Measurements from ENCODE around the gene ZDHHC16. TPM values are rescaled to one million over a fixed set of nuclear protein-coding genes. Genes with fewer than 3 reads are reported as not detected.
"Not testable (repeated sequence)": the region's sequence is repeated elsewhere in the genome, so short reads cannot be mapped to it uniquely, and the experiment has no call there.

Gene ZDHHC16
- total RNA-seq, 1 experiment from 2014 or later = 43.5 TPM

DNA sequence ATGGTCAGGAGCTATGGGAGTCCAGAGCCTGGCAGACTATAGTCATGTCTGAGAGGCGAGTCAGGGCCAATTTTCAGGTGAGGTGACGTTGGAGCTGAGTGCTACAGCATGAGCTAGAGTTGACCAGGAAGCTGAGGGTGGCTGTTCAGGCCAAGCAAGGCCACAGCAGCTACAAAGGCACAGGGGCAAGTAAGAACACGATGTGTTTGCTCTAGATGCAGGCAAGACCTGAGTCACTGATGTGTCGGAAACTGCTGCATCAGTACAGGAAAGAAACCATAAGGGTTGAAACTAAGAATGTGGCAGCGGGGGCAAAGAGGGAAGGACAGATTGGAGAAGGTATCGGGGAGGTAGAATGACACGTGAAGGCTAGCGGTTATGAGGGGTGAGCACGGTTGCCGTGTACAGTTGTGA is 33.1 kb upstream of the ZDHHC16 start:
- ChIA-PET CTCF (interaction anchor here (1.2 kb wide), 1 partner anchor 12 kb away, joined by 3 read pairs; the partner anchor contains the start of gene RRP12), POLR2A (no interaction called here)
- TF ChIP-seq, protein P1, sequence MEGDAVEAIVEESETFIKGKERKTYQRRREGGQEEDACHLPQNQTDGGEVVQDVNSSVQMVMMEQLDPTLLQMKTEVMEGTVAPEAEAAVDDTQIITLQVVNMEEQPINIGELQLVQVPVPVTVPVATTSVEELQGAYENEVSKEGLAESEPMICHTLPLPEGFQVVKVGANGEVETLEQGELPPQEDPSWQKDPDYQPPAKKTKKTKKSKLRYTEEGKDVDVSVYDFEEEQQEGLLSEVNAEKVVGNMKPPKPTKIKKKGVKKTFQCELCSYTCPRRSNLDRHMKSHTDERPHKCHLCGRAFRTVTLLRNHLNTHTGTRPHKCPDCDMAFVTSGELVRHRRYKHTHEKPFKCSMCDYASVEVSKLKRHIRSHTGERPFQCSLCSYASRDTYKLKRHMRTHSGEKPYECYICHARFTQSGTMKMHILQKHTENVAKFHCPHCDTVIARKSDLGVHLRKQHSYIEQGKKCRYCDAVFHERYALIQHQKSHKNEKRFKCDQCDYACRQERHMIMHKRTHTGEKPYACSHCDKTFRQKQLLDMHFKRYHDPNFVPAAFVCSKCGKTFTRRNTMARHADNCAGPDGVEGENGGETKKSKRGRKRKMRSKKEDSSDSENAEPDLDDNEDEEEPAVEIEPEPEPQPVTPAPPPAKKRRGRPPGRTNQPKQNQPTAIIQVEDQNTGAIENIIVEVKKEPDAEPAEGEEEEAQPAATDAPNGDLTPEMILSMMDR (IDR thresholded peaks at IDR 0.05; ENCODE audit: insufficient read depth in 1 of 2, low read depth in 1 of 2, low read length in 1 of 2, severe bottlenecking in 1 of 2, unreplicated experiment in 1 of 2) = no peak
- no peak overlapping the region for H3K4me3 ChIP-seq (ENCODE audit: low read depth, low read length)
- H3K9me3 ChIP-seq = no peaks in the 10 kb centered on the region
- Mint-ChIP-seq H3K36me3 (ENCODE audit: insufficient read depth, unreplicated experiment) (peaks cover 5% of the 10 kb centered on the region), H3K4me1 (ENCODE audit: low read depth, unreplicated experiment) (peaks cover 14% of the 10 kb centered on the region), H3K27ac (ENCODE audit: unreplicated experiment) (no peak overlapping the region), H3K9me3 (ENCODE audit: unreplicated experiment) (no peaks in the 10 kb centered on the region), H3K27me3 (ENCODE audit: insufficient read depth, unreplicated experiment) (no peaks in the 10 kb centered on the region), H3K4me3 (ENCODE audit: unreplicated experiment) (no peak overlapping the region)
- DNase-seq = no peak
- no TSS peak for BruUV-seq (replicated peaks)
- no peaks in the 10 kb centered on the region for H3K27me3 ChIP-seq (replicated peaks; ENCODE audit: control insufficient read depth, insufficient read depth, low read length)
- no peaks in the 10 kb centered on the region for H3K36me3 ChIP-seq (ENCODE audit: control insufficient read depth, insufficient read depth, low read length)
- peaks cover 12% of the 10 kb centered on the region for H3K4me1 ChIP-seq
- intact Hi-C loops (cut with micrococcal nuclease; ENCODE audit: unreplicated experiment) = no loop called here

DNA sequence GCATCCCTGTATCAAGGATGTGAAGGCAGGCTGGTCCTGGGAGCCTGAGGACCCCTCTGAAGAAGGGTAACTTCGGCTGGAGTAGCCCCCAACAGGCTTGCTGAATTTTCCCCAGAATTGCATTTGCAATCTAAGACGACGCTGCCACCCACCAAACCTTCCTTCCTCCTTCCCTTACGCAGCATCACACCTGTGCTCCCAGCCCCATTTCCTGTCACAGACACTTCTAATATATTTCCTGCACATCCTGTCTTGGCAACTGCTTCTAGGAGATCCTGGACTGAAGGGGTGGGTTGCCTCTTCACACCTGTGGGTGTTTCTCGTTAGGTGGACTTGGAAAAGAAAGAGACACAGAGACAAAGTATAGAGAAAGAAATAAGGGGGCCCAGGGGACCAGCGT is 29.4 kb upstream of the ZDHHC16 start:
- Mint-ChIP-seq H3K27ac (ENCODE audit: unreplicated experiment) (no peak overlapping the region), H3K36me3 (ENCODE audit: insufficient read depth, unreplicated experiment) (no peaks in the 10 kb centered on the region), H3K4me3 (ENCODE audit: unreplicated experiment) (no peak overlapping the region), H3K4me1 (ENCODE audit: low read depth, unreplicated experiment) (peaks cover 14% of the 10 kb centered on the region), H3K27me3 (ENCODE audit: insufficient read depth, unreplicated experiment) (no peaks in the 10 kb centered on the region), H3K9me3 (ENCODE audit: unreplicated experiment) (no peaks in the 10 kb centered on the region)
- Histone ChIP-seq H3K4me1 (peaks cover 9% of the 10 kb centered on the region), H3K27me3 (replicated peaks; ENCODE audit: control insufficient read depth, insufficient read depth, low read length) (no peaks in the 10 kb centered on the region), H3K9me3 (no peaks in the 10 kb centered on the region), H3K36me3 (ENCODE audit: control insufficient read depth, insufficient read depth, low read length) (no peaks in the 10 kb centered on the region), H3K4me3 (ENCODE audit: low read depth, low read length) (no peak overlapping the region)
- CTCF ChIA-PET = no interaction called here
- no TSS peak for BruUV-seq (replicated peaks)
- DNase-seq = no peak
- TF ChIP-seq, protein P1 (IDR thresholded peaks at IDR 0.05; ENCODE audit: insufficient read depth in 1 of 2, low read depth in 1 of 2, low read length in 1 of 2, severe bottlenecking in 1 of 2, unreplicated experiment in 1 of 2) = no peak
- POLR2A ChIA-PET = no interaction called here
- intact Hi-C loops (cut with micrococcal nuclease; ENCODE audit: unreplicated experiment) = no loop called here

DNA sequence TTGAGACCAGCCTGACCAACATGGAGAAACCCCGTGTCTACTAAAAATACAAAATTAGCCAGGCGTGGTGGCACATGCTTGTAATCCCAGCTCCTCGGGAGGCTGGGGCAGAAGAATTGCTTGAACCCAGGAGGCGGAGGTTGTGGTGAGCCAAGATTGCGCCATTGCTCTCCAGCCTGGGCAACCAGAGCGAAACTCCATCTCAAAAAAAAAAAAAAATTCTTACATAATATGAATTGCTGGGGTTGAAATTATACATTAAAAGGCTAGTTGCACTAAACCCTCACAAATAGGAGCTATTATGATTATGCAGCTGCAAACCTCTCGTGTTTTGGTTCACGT is 22.2 kb upstream of the ZDHHC16 start:
- H3K27me3 ChIP-seq (replicated peaks; ENCODE audit: control insufficient read depth, insufficient read depth, low read length); H3K9me3 Mint-ChIP-seq (ENCODE audit: unreplicated experiment); H3K36me3 ChIP-seq (ENCODE audit: control insufficient read depth, insufficient read depth, low read length); H3K4me3 ChIP-seq (ENCODE audit: low read depth, low read length); H3K27ac Mint-ChIP-seq (ENCODE audit: unreplicated experiment); intact Hi-C loops (cut with micrococcal nuclease; ENCODE audit: unreplicated experiment); H3K4me1 Mint-ChIP-seq (ENCODE audit: low read depth, unreplicated experiment); H3K4me3 Mint-ChIP-seq (ENCODE audit: unreplicated experiment); POLR2A ChIA-PET; BruUV-seq (replicated peaks); DNase-seq; H3K9me3 ChIP-seq; H3K27me3 Mint-ChIP-seq (ENCODE audit: insufficient read depth, unreplicated experiment); CTCF ChIA-PET: not testable (repeated sequence)
- peaks cover 31% of the 10 kb centered on the region for H3K36me3 Mint-ChIP-seq (ENCODE audit: insufficient read depth, unreplicated experiment)
- H3K4me1 ChIP-seq = peaks cover 12% of the 10 kb centered on the region

Measured in Caco-2 (cell line).